Thymus (tissue), 11 donors: ENCODE data around the gene SMIM13. TPM values are rescaled to one million over a fixed set of nuclear protein-coding genes. Genes with fewer than 3 reads are reported as not detected.

ENCODE experiments used
- DNase-seq, 9 donors: peaks; one replicate each; pipeline ENCODE4 v3.0.0-alpha.2; 2013; ENCODE audit warnings: low spot score in 9 of 9, low read depth in 6 of 9, missing footprints in 1 of 9
- H3K27ac ChIP-seq, 2 donors: one replicate each; pipeline ENCODE4 v1.5.1; 2013; ENCODE audit warnings: control low read depth in 1 of 2, low read depth in 1 of 2, low read length in 1 of 2, mild to moderate bottlenecking in 1 of 2, moderate library complexity in 1 of 2
- H3K27me3 ChIP-seq, 2 donors: one replicate each; pipeline ENCODE4 v1.5.1; 2013; ENCODE audit warnings: low read length in 1 of 2; ENCODE audit not compliant: control insufficient read depth in 2 of 2, insufficient read depth in 1 of 2
- H3K36me3 ChIP-seq, 2 donors: one replicate each; pipeline ENCODE4 v1.5.1; 2013; ENCODE audit warnings: low read length in 1 of 2, mild to moderate bottlenecking in 1 of 2, moderate library complexity in 1 of 2; ENCODE audit not compliant: control insufficient read depth in 2 of 2, insufficient read depth in 2 of 2
- H3K4me1 ChIP-seq, 2 donors: one replicate each; pipeline ENCODE4 v1.5.1; 2013; ENCODE audit warnings: low read length in 2 of 2; ENCODE audit not compliant: control insufficient read depth in 2 of 2, insufficient read depth in 2 of 2
- H3K4me3 ChIP-seq, 2 donors: one replicate each; pipeline ENCODE4 v1.5.1; 2013; ENCODE audit warnings: low read length in 2 of 2, control low read depth in 1 of 2, mild to moderate bottlenecking in 1 of 2
- H3K9me3 ChIP-seq, 2 donors: one replicate each; pipeline ENCODE4 v1.5.1; 2013; ENCODE audit warnings: low read length in 1 of 2, mild to moderate bottlenecking in 1 of 2; ENCODE audit not compliant: control insufficient read depth in 2 of 2, insufficient read depth in 1 of 2
- WGBS: extraction: QIAGEN DNeasy Blood & Tissue Kit; methylation state at CpG from one replicate; pipeline ENCODE4 v1.1.7; 2013; 5-methylcytosine and 5-hydroxymethylcytosine counted together
- polyA plus RNA-seq: library from polyadenylated mRNA; stranded (reverse); fragments of 200-250 nt; gene quantifications from one replicate; pipeline ENCODE4 v1.2.3, GENCODE V29; 2013
- total RNA-seq: library from RNA; stranded (reverse); fragments of 120-200 nt; gene quantifications from one replicate; pipeline ENCODE4 v1.2.4, GENCODE V29; 2013
- donor health status: healthy.

SMIM13 gene
- total and polyA plus RNA-seq, 2 donors, result 4.5 to 4.8 TPM

GRCh38 chr6:11123978-11124377, 30.3 kb downstream of the SMIM13 start:
- no peak for DNase-seq
- Histone ChIP-seq H3K36me3 (no peaks in the 10 kb centered on the region), H3K27ac (no peak overlapping the region), H3K27me3 (no peaks in the 10 kb centered on the region), H3K4me1 (peaks cover 0 to 5% of the 10 kb centered on the region in 2 donors), H3K4me3 (no peak overlapping the region), H3K9me3 (no peaks in the 10 kb centered on the region)
- WGBS, result 97% methylated on average over 2 of the region's 2 CpGs

- 94% methylated on average over 2 of the region's 2 CpGs for WGBS
Measured at GRCh38 chr6:11126876-11127275, 33.2 kb downstream of the SMIM13 start.

GRCh38 chr6:11128608-11129007, 35.0 kb downstream of the SMIM13 start:
- Histone ChIP-seq H3K4me1 (peaks cover 0 to 5% of the 10 kb centered on the region in 2 donors), H3K4me3 (no peak overlapping the region), H3K27me3 (no peaks in the 10 kb centered on the region), H3K27ac (no peak overlapping the region), H3K36me3 (no peaks in the 10 kb centered on the region), H3K9me3 (no peaks in the 10 kb centered on the region)
- no peak for DNase-seq
- WGBS, result 98% methylated on average over 2 of the region's 2 CpGs

More at GRCh38 chr6:11126876-11127275, 33.2 kb downstream of the SMIM13 start:
- Histone ChIP-seq H3K27me3 (no peaks in the 10 kb centered on the region), H3K4me3 (no peak overlapping the region), H3K27ac (no peak overlapping the region), H3K9me3 (no peaks in the 10 kb centered on the region), H3K4me1 (peaks cover 0 to 5% of the 10 kb centered on the region in 2 donors), H3K36me3 (no peaks in the 10 kb centered on the region)
- DNase-seq, result no peak

GRCh38 chr6:11129908-11130565, 36.4 kb downstream of the SMIM13 start:
- 94% methylated on average over 1 of the region's 1 CpG for WGBS
- Histone ChIP-seq H3K27me3 (no peaks in the 10 kb centered on the region), H3K36me3 (peaks cover 0 to under 1% of the 10 kb centered on the region in 2 donors), H3K9me3 (no peaks in the 10 kb centered on the region), H3K4me1 (no peaks in the 10 kb centered on the region), H3K27ac (no peak overlapping the region), H3K4me3 (no peak overlapping the region)
- no peak for DNase-seq

- Histone ChIP-seq H3K4me3 (no peak overlapping the region), H3K9me3 (no peaks in the 10 kb centered on the region), H3K4me1 (no peaks in the 10 kb centered on the region), H3K36me3 (peaks cover 5 to 6% of the 10 kb centered on the region in 2 donors), H3K27ac (no peak overlapping the region), H3K27me3 (no peaks in the 10 kb centered on the region)
- DNase-seq, result no peak
Measured at GRCh38 chr6:11130605-11131004, 37.0 kb downstream of the SMIM13 start.

GRCh38 chr6:11132194-11132888, 38.7 kb downstream of the SMIM13 start:
- Histone ChIP-seq H3K27ac (no peak overlapping the region), H3K4me3 (no peak overlapping the region), H3K27me3 (no peaks in the 10 kb centered on the region), H3K4me1 (no peaks in the 10 kb centered on the region), H3K9me3 (no peaks in the 10 kb centered on the region), H3K36me3 (peaks cover 6 to 10% of the 10 kb centered on the region in 2 donors)
- WGBS, result 98% methylated on average over 6 of the region's 6 CpGs
- DNase-seq, result no peak

- Histone ChIP-seq H3K4me1 (no peaks in the 10 kb centered on the region), H3K27me3 (no peaks in the 10 kb centered on the region), H3K4me3 (no peak overlapping the region), H3K9me3 (no peaks in the 10 kb centered on the region), H3K27ac (no peak overlapping the region), H3K36me3 (peaks cover 6 to 10% of the 10 kb centered on the region in 2 donors)
- DNase-seq, result no peak
- 96% methylated on average over 5 of the region's 5 CpGs for WGBS
Measured at GRCh38 chr6:11133281-11133680, 39.6 kb downstream of the SMIM13 start.

- H3K36me3 ChIP-seq, result peaks cover 6 to 10% of the 10 kb centered on the region in 2 donors
- H3K4me3 ChIP-seq, result no peak overlapping the region
- H3K27me3 ChIP-seq, result no peaks in the 10 kb centered on the region
- H3K4me1 ChIP-seq, result no peaks in the 10 kb centered on the region
- H3K9me3 ChIP-seq, result no peaks in the 10 kb centered on the region
- DNase-seq, result no peak
- H3K27ac ChIP-seq, result no peak overlapping the region
Measured at GRCh38 chr6:11136809-11137208, 43.2 kb downstream of the SMIM13 start.

- Histone ChIP-seq H3K4me1 (no peaks in the 10 kb centered on the region), H3K9me3 (no peaks in the 10 kb centered on the region), H3K27ac (no peak overlapping the region), H3K27me3 (no peaks in the 10 kb centered on the region), H3K4me3 (no peak overlapping the region), H3K36me3 (peaks cover 6 to 10% of the 10 kb centered on the region in 2 donors)
- WGBS, result 95% methylated on average over 3 of the region's 3 CpGs
- no peak for DNase-seq
Measured at GRCh38 chr6:11139051-11139960, 45.7 kb downstream of the SMIM13 start.
